Heart right ventricle (tissue), 16 donors: ENCODE measurements around the gene DBN1. TPM values are rescaled to one million over a fixed set of nuclear protein-coding genes. Genes with fewer than 3 reads are reported as not detected.

ENCODE experiments used
- ATAC-seq, 8 donors: fragments of 200-7000 bp; cut with Tn5 transposase; one replicate each; pipeline ENCODE4 v1.9.1; 2020; ENCODE audit warnings: mild to moderate bottlenecking in 8 of 8, moderate library complexity in 8 of 8, moderate number of reproducible peaks in 1 of 8
- DNase-seq, 2 donors: peaks; one replicate each; pipeline ENCODE4 v3.0.0-alpha.2; 2020
- H3K27ac ChIP-seq, 10 donors: fragments of 200-600 bp; sonication (generic) in 2 of 10; one replicate each; pipeline versions ENCODE4 v1.5.0 to v1.8.0; 2020 to 2022; ENCODE audit warnings: mild to moderate bottlenecking in 3 of 10
- H3K27me3 ChIP-seq, 7 donors: fragments of 200-600 bp; one replicate each; pipeline ENCODE4 v1.8.0; 2021 to 2022; ENCODE audit warnings: mild to moderate bottlenecking in 2 of 7
- H3K36me3 ChIP-seq, 9 donors: fragments of 200-600 bp; sonication (generic) in 1 of 9; one replicate each; pipeline versions ENCODE4 v1.5.0 to v1.8.0; 2020 to 2022; ENCODE audit warnings: mild to moderate bottlenecking in 2 of 9
- H3K4me1 ChIP-seq, 9 donors: fragments of 200-600 bp; sonication (generic) in 1 of 9; one replicate each; pipeline versions ENCODE4 v1.5.0 to v1.8.0; 2020 to 2022; ENCODE audit warnings: mild to moderate bottlenecking in 4 of 9
- H3K4me3 ChIP-seq, 10 donors: fragments of 200-600 bp; sonication (generic) in 2 of 10; one replicate each; pipeline versions ENCODE4 v1.5.0 to v1.8.0; 2020 to 2022; ENCODE audit warnings: mild to moderate bottlenecking in 7 of 10, moderate library complexity in 2 of 10
- H3K9me3 ChIP-seq, 11 donors: fragments of 200-600 bp in 10 of 11; sonication (generic) in 2 of 11; one replicate each; pipeline versions ENCODE4 v1.5.0 to v1.8.0; 2013 to 2022; ENCODE audit warnings: mild to moderate bottlenecking in 2 of 11, control low read depth in 1 of 11, moderate library complexity in 1 of 11
- WGBS, 2 donors: extraction: QIAGEN DNeasy Blood & Tissue Kit; methylation state at CpG; one replicate each; pipeline ENCODE4 v1.1.7; 2013; ENCODE audit warnings: inconsistent platforms in 1 of 2; 5-methylcytosine and 5-hydroxymethylcytosine counted together
- intact Hi-C, 10 donors: fragments of 100-400 bp; cut with DNase I; formaldehyde crosslinking; loops; one replicate each; pipeline versions ENCODE4 v1.11.1 to v1.14.2; 2022
- polyA plus RNA-seq, 2 donors: library from polyadenylated mRNA; stranded (reverse); fragments of 200-250 nt; gene quantifications; one replicate each; pipeline ENCODE4 v1.2.3, GENCODE V29; 2013
- total RNA-seq, 10 donors: library from RNA; stranded (reverse); fragmentation: NEBNext Ultra II Directional in 3 of 10; extraction: Animal tissue kit (Norgen Biotek cat#: 25700) in 3 of 10; gene quantifications; one replicate each; pipeline versions ENCODE4 v1.2.1 to v1.2.4, GENCODE V29; 2021 to 2023
- TF ChIP-seq, protein P1 (sequence below), 9 donors: fragments of 200-600 bp; sonication (generic) in 2 of 9; IDR thresholded peaks; one replicate each; pipeline versions ENCODE4 v1.5.0 to v1.8.0; 2021 to 2022; ENCODE audit warnings: antibody characterized with exemption in 9 of 9, mild to moderate bottlenecking in 5 of 9, moderate library complexity in 1 of 9
- donor health status: Arrhythmogenic right ventricular cardiomyopathy.
- donor health status: ischemic (EF 13 %, LVEDD 7.1; RV severe dilation, severe dysfunction).
- donor health status: healthy with polysubstance abuse.
- donor health status: DM: no; HTN: yes; CAD: no.
- donor health status: DM: no; HTN: no; CAD: no.
- donor health status: ischemic (EF 25% LVEDD 6.9; RV normal size, moderate dysfunction).
- donor health status: ischemic (EF 25% LVEDD 5.7; RV mildly dilated, moderate dysfunction).
- donor health status: healthy.
- donor health status: DM: yes; HTN: yes; CAD: no.
- donor health status: Ischemic cardiomyopathy.
- donor health status: ischemic (EF 35%, LVEDD 5.7; RV mildly dilated, moderate dysfunction).
- donor health status: nonischemic (EF 11% LVEDD 7.7; RV severe dilation, severe dysfunction).
- donor health status: DM: yes; HTN: yes; CAD: no.
- donor health status: PGD.
- donor health status: ischemic (EF 29% LVEDD 5.4; RV normal size, mild dysfunction).
- donor health status: nonischemic (EF 23%, LVEDD 6.1; RV moderate dilation, normal function).

Gene DBN1
- total and polyA plus RNA-seq, 12 donors = 13.1 to 52.9 (median 19.4) TPM

DNA sequence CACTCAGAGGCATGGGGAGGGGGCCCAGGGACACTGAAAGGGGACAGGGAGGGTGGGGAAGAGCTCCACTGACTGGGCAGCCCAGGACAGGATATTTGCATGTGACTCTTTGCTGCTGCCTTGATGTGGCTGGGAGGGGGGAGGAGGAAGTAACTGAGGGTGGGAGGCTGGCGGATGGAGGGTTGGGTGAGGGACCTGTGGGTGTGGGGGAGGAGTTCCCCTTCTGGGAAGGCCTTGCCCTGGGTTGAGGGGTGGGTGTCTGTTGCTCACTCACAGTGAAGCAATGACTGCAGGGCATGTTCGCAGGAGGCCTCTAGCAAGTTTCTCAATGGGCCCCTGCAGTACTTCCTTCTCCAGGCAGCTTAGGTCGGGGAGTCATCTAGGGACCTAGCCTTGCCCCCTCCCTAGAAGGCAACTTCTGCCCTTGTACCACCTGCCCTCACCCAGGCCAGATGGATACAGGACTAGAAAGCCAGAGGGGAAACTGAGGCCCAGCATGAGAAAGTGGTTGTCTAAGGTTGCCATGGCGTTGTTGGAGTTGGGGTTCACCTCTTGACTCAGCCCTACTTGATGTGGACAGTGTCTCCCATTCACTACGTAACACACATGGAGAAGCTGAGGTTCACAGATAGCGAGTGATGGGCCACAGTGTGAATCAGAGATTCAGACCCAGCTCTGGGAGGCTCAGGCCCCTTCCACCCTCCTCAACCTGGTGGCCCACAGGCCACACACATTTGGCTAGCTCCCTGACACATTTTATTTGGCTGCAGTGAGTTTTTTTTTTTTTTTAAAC is 44.0 kb downstream of the DBN1 start:
- 84 to 91% methylated on average over 6 of the region's 6 CpGs for WGBS, 2 donors
- H3K9me3 ChIP-seq = no peaks in the 10 kb centered on the region
- H3K27ac ChIP-seq = peak overlapping the region in 3 of 10 donors; percentile 2 to 96 (median 92)
- H3K4me1 ChIP-seq = peaks cover 16 to 81% (median 46%) of the 10 kb centered on the region in 9 donors
- DNase-seq = peak; percentile 50 to 61
- intact Hi-C loops = no loop called here
- ATAC-seq = no peak
- H3K27me3 ChIP-seq = no peaks in the 10 kb centered on the region
- H3K36me3 ChIP-seq = peaks cover 0 to 49% (median 20%) of the 10 kb centered on the region in 9 donors
- peak overlapping the region in 1 of 10 donors; percentile 88 for H3K4me3 ChIP-seq
- TF ChIP-seq, protein P1, sequence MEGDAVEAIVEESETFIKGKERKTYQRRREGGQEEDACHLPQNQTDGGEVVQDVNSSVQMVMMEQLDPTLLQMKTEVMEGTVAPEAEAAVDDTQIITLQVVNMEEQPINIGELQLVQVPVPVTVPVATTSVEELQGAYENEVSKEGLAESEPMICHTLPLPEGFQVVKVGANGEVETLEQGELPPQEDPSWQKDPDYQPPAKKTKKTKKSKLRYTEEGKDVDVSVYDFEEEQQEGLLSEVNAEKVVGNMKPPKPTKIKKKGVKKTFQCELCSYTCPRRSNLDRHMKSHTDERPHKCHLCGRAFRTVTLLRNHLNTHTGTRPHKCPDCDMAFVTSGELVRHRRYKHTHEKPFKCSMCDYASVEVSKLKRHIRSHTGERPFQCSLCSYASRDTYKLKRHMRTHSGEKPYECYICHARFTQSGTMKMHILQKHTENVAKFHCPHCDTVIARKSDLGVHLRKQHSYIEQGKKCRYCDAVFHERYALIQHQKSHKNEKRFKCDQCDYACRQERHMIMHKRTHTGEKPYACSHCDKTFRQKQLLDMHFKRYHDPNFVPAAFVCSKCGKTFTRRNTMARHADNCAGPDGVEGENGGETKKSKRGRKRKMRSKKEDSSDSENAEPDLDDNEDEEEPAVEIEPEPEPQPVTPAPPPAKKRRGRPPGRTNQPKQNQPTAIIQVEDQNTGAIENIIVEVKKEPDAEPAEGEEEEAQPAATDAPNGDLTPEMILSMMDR (IDR thresholded peaks at IDR 0.05) = no peak

DNA sequence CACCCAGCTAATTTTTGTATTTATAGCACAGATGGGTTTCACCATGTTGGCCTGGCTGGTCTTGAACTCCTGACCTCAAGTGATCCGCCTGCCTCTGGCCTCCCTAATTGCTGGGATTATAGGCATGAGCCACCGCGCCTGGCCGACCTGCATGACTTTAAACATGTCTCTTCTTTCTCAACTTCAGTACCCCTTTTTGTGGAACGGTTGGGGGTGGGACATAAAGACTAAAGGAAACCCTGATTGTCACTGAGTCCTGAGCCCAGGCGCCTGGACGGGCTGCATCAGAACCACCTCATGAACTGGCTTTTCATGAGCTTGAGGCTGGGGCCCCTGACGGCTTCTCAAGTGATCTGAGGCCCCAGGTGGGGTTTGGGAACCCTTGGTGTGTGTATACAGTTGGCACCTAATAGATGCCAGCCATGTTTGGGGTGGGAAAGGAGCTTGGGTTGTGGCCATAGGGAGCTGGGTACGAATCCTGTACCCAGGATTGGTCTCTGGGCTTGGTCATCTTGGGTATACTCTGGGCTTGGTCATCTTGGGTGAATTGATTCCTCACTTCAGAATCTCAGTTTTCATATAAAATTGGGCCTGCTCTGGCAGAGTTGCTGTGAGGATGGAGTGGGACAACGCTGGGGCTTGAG is 44.7 kb downstream of the DBN1 start:
- DNase-seq (no peak), ATAC-seq (no peak)
- Histone ChIP-seq H3K36me3 (peaks cover 0 to 41% (median 13%) of the 10 kb centered on the region in 9 donors), H3K27ac (peak overlapping the region in 3 of 10 donors; percentile 2 to 96 (median 92)), H3K4me1 (peaks cover 16 to 77% (median 46%) of the 10 kb centered on the region in 9 donors), H3K27me3 (no peaks in the 10 kb centered on the region), H3K9me3 (no peaks in the 10 kb centered on the region), H3K4me3 (peak overlapping the region in 1 of 10 donors; percentile 88)
- 87 to 95% methylated on average over 10 of the region's 10 CpGs for WGBS, 2 donors
- TF ChIP-seq, protein P1 (IDR thresholded peaks at IDR 0.05) = no peak
- intact Hi-C loops = no loop called here

DNA sequence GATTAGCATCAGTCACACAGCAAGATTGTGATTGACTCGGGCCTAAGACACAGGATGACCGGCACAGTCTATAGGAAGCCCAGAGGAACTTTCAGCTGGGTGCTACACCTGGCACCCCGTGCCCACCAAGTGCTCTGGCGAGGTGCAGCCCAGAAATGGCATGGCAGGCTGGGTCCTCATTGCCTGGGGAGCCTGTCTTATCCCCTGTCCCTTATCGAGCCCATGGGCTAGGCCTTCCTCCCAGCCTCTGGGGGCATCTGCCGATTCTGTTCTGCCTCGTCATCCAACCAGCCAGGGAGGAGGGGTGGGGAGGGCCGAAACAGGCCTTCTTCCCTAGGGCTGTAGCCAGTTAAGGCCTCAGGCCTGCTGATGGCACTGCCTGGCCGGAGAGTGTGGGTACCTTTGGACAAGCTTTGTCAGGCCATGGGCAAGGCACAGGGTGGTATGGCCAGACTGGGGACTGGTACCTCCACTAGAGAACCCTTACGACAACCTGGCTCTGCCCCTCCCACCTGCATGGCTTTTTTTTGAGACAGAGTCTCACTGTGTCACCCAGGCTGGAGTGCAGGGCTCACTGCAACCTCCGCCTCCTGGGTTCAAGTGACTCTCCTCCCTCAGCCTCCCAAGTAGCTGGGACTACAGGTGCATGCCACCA is 45.4 kb downstream of the DBN1 start:
- 80 to 84% methylated on average over 11 of the region's 11 CpGs for WGBS, 2 donors
- peak in 1 of 2 donors; percentile 5 for DNase-seq
- Histone ChIP-seq H3K27ac (peak overlapping the region in 3 of 10 donors; percentile 89 to 96 (median 92)), H3K36me3 (peaks cover 0 to 35% (median 7%) of the 10 kb centered on the region in 9 donors), H3K27me3 (no peaks in the 10 kb centered on the region), H3K9me3 (no peaks in the 10 kb centered on the region), H3K4me3 (peak overlapping the region in 6 of 10 donors; percentile 75 to 99 (median 93)), H3K4me1 (peaks cover 16 to 72% (median 46%) of the 10 kb centered on the region in 9 donors)
- TF ChIP-seq, protein P1 (IDR thresholded peaks at IDR 0.05) = no peak
- ATAC-seq = no peak
- intact Hi-C loops = loop anchor here in 1 of 10 donors (2.0 kb wide), 1 partner anchor 69 kb away; the partner anchor contains the start of gene PDLIM7
